Caki2 (cell line): Measurements from ENCODE around the gene CTPS1. TPM values are rescaled to one million over a fixed set of nuclear protein-coding genes. Genes with fewer than 3 reads are reported as not detected.
A peak's percentile ranks its signal among the peaks of the same experiment; 100 is the strongest.

Experiments
- DNase-seq: peaks from one replicate; pipeline ENCODE4 v3.0.0-alpha.2; 2015; ENCODE audit warnings: low read depth
- in situ Hi-C: cut with HindIII; loops from 2 replicates; pipeline ENCODE4 v1.10.0; 2016; ENCODE audit warnings: low sequenced_read_pairs, low pct_unique_long_range_greater_than_20kb, mixed read lengths
- total RNA-seq: library from RNA; depleted of rRNA; stranded (reverse); fragments of >200 nt; shearing (Covaris generic); gene quantifications from 2 replicates; pipeline ENCODE4 v1.2.3, GENCODE V29; 2014; ENCODE audit warnings: low replicate concordance

Gene CTPS1
- total RNA-seq, 1 experiment from 2014 or later = 43.6 TPM

GRCh38 chr1:40985875-40986274 lies 6.4 kb downstream of the CTPS1 start:
- in situ Hi-C loops = no loop called here
- no peak for DNase-seq

GRCh38 chr1:40986328-40986783 lies 6.9 kb downstream of the CTPS1 start:
- DNase-seq = no peak
- in situ Hi-C loops = no loop called here

- in situ Hi-C loops = no loop called here
- no peak for DNase-seq
Observed at GRCh38 chr1:40986956-40987355, 7.5 kb downstream of the CTPS1 start.

- in situ Hi-C loops = no loop called here
- no peak for DNase-seq
Observed at GRCh38 chr1:40987439-40988276, 8.2 kb downstream of the CTPS1 start.

GRCh38 chr1:40988280-40988679 lies 8.8 kb downstream of the CTPS1 start:
- in situ Hi-C loops = no loop called here

GRCh38 chr1:40989066-40989465 lies 9.6 kb downstream of the CTPS1 start:
- DNase-seq = no peak
- in situ Hi-C loops = no loop called here

More at GRCh38 chr1:40988280-40988679, 8.8 kb downstream of the CTPS1 start:
- no peak for DNase-seq

- no peak for DNase-seq
- in situ Hi-C loops = no loop called here
Observed at GRCh38 chr1:40997096-40997495, 17.6 kb downstream of the CTPS1 start.

GRCh38 chr1:40998668-40999067 lies 19.2 kb downstream of the CTPS1 start:
- in situ Hi-C loops = no loop called here

GRCh38 chr1:41003127-41003639 lies 23.7 kb downstream of the CTPS1 start:
- in situ Hi-C loops = no loop called here
- DNase-seq = no peak

More at GRCh38 chr1:40998668-40999067, 19.2 kb downstream of the CTPS1 start:
- no peak for DNase-seq

GRCh38 chr1:41003640-41004220 lies 24.2 kb downstream of the CTPS1 start:
- peak; percentile 93 for DNase-seq
- in situ Hi-C loops = no loop called here

GRCh38 chr1:41005876-41006275 lies 26.4 kb downstream of the CTPS1 start:
- DNase-seq = no peak
- in situ Hi-C loops = no loop called here

GRCh38 chr1:41006942-41007865 lies 27.7 kb downstream of the CTPS1 start:
- in situ Hi-C loops = no loop called here
- DNase-seq = no peak

- DNase-seq = peak; percentile 28
- in situ Hi-C loops = no loop called here
Observed at GRCh38 chr1:41009466-41009865, 30.0 kb downstream of the CTPS1 start.

- DNase-seq = no peak
- in situ Hi-C loops = no loop called here
Observed at GRCh38 chr1:41010345-41010744, 30.8 kb downstream of the CTPS1 start.

- DNase-seq = no peak
- in situ Hi-C loops = no loop called here
Observed at GRCh38 chr1:41013024-41013423, 33.5 kb downstream of the CTPS1 start.

GRCh38 chr1:41013796-41014195 lies 34.3 kb downstream of the CTPS1 start:
- in situ Hi-C loops = no loop called here
- no peak for DNase-seq

- in situ Hi-C loops = no loop called here
- no peak for DNase-seq
Observed at GRCh38 chr1:41014871-41015270, 35.4 kb downstream of the CTPS1 start.

- in situ Hi-C loops = no loop called here
- DNase-seq = no peak
Observed at GRCh38 chr1:41015281-41015896, 35.9 kb downstream of the CTPS1 start.
